Fibroblast of the conjunctiva (primary cell): Measurements from ENCODE around the gene PRDM8.

Experiments used
- DNase-seq: peaks from one replicate; pipeline ENCODE4 v3.0.0-alpha.2; 2010; ENCODE audit warnings: low read depth

Gene PRDM8

DNA sequence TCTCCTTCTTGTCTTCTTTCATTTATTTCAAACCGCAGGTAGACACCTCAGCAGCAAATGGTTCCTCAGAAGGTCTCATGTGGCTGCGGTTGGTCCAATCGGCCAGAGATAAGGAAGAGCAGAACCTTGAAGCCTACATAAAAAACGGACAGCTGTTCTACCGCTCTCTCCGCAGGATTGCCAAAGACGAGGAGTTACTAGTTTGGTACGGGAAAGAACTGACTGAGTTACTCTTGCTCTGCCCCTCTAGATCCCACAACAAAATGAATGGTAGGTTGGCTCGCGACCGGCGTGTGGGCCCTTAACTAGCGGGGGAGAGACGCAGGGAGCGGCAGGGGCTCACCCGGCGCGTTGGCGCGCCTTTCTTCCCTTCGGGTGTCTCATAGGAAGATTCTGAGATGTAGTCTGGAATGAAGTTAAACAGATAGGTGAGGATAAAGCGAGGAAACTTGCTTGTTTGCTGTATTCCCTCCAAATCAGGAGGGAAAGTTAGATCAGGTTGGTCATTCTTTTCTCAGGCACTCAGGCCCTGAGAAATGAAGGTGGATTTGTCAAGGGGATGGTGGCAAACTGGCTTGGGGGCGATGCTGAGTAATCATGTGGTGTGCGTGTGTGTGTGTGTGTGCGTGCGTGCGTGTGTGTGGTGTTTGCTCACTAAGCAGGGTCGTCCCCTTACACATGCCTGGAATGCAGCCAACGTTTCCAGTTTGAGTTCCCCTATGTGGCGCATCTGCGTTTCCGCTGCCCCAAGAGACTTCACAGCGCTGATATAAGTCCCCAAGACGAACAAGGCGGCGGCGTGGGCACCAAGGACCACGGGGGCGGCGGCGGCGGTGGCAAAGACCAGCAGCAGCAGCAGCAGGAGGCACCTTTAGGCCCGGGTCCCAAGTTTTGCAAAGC lies 4.2 kb downstream of the PRDM8 start:
- no peak for DNase-seq

DNA sequence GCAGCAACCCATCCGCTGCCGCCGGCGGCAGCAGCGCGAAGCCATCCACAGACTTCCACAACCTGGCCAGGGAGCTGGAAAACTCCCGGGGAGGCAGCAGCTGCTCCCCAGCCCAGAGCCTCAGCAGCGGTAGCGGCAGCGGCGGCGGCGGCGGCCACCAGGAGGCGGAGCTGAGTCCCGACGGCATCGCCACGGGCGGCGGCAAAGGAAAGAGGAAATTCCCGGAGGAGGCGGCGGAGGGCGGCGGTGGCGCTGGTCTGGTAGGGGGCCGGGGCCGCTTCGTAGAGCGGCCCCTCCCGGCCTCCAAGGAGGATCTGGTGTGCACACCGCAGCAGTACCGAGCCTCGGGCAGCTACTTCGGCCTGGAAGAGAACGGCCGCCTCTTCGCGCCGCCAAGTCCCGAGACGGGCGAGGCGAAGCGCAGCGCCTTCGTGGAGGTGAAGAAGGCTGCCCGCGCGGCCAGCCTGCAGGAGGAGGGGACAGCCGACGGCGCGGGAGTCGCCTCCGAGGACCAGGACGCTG lies 4.9 kb downstream of the PRDM8 start:
- DNase-seq = no peak

DNA sequence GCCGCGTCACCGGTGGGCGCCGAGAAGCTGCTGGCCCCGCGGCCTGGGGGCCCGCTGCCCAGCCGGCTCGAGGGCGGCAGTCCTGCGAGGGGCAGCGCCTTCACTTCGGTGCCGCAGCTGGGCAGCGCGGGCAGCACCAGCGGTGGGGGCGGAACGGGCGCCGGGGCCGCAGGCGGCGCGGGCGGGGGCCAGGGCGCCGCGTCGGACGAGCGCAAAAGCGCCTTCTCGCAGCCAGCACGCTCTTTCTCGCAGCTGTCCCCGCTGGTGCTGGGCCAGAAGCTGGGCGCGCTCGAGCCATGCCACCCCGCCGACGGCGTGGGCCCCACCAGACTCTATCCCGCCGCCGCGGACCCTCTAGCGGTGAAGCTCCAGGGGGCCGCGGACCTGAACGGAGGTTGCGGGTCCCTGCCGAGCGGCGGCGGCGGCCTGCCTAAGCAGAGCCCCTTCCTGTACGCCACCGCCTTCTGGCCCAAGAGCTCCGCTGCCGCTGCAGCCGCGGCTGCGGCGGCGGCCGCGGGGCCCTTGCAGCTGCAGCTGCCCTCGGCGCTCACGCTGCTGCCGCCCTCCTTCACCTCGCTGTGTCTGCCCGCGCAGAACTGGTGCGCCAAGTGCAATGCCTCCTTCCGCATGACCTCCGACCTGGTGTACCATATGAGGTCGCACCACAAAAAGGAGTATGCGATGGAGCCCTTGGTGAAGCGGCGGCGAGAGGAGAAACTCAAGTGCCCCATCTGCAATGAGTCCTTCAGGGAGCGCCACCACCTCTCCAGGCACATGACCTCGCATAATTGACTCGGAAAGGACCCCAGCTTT lies 5.6 kb downstream of the PRDM8 start:
- DNase-seq = no peak

DNA sequence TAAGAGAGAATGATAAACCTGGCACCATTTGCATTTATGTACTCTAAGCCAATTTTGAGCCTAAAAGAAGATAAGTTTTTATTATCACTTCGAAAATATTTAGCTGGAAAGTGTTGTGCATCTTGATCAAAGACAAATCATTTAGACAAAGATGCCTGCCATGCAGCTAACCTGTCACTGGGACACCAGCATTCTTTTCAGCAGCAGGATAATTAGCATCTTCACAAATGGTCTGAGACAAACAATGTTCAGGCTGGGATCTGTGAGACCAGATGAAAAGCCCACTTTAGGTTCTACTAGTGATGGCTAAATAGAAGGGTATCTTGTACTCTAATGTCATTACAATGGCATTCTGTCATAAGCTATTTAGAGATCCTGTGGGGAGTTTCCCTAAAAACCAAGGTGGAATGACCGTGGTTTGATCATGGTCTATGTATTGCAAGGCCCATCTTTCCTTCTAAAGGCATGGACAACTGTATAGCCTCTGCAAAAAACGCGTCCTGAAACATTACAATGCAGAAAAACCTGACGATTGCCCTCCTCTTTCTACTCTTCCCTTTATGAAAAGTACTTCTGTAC lies 7.2 kb downstream of the PRDM8 start:
- no peak for DNase-seq

DNA sequence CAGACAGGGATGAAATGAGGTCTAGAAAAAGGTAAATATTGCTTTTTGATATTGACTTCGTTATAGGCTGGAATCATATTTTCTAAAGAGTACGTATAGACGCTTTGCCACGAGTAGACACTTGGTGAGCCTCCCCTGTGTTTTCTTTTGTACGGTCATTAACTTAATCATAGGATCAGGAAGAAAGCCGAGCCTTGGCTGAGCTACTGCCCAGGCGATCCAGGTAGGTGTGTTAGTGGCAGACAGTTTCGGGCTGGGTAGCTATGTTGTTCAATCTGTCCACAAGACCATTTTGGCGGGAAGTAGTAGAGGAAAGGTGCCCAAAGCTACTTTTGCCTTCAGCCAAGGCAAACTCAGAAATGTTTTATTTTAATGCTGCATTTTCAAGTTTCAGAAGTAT lies 8.8 kb downstream of the PRDM8 start:
- no peak for DNase-seq

DNA sequence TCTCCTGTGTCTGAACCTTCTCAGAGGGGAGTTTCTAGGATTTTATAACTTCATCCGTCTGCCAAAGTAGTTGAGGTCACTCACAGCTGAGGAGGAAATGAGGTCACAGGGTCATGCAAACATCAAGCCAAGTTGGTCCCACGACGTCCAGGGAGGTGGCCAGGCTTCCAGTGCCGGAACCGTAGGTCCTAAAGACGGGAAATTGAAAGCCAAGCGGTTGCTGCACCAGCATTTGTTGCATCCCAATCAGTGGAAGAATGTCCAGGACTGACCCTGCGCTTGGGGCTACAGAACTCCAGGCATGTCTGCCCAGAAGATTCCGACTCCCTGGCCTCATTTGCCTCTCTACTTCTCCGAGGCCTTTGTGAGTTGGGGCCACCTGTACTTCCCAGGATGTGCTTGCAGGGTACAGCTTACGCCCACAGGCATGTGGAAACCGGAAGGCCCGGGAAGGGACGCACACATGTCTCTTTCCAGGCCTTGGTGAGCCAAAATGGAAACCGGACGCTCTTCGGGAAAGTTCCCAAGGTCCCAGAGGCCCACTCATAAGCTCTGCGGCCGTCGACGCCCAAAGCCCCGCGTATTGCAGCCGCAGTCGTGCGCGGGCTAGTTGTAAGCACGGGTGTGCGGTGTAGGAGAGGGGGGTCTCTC lies 9.3 kb downstream of the PRDM8 start:
- no peak for DNase-seq

DNA sequence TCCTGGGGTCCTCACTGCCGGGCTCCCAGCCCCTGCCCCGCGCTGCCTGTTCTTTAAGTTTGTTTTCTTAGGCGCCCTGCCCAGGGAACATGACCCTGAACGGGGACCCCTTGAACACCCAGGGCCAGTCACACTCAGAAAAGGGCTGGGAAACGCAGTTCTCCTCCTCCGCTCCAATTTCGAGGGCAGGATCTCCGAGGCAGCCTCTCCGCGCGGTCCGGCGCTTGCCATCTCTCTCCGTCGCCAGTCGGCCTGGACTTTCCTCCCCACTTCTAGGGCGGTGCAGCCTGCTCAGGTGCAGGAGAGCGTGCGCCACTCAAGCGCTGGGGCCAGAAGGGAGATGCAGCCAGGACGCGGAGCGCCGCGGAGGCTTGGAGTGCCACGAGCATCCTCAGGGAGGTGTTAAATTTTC lies 9.9 kb downstream of the PRDM8 start:
- no peak for DNase-seq

DNA sequence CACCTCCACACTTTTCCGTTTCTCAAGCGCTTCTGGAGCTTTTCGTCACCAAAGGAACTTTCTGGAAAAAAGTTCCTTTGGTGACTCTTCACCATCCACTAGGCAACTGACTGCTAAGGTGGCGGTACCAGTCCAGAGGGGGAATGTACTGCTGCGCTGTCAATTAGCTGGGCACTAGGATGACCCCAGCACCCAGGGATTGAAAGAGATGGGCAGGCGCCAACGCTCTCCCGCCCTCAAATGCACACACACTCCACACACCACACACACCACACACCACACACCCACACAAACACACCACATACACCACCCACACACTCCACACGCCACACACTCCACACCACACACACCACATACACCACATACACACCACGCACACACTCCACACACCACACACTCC lies 10.4 kb downstream of the PRDM8 start:
- DNase-seq = no peak

DNA sequence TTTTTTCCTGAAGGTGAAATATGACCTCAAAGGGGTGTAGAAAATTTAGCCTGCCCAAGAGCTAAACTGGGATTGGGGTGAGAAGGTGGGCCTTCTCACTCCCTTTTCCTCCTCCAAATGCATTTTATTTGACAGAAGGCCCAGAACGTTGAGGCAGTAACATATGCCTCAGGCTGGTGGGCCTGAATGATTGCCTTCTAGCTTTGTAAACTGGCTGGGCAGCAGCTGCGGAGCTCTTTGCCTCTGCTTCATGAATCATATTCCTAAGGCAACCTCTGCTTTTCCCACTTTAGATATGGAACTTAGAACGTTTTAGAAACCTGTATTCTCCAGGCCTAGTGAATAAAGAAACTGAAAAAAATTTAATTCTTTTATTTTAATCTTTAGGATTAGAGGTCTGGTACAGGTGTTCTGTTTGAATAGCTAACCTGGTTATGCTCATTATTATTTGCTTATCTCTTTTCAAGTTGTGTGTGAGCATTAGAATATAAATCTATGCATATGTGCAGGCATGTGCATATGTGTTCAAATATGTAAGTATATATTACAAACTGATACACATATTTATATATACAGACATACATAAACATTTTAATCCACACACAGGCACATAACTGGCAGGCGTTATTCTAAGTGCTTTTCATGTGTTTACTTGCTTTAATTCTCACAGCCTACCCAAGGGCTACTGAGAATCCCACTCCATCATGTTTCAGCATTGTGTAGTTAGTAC lies 11.5 kb downstream of the PRDM8 start:
- no peak for DNase-seq

DNA sequence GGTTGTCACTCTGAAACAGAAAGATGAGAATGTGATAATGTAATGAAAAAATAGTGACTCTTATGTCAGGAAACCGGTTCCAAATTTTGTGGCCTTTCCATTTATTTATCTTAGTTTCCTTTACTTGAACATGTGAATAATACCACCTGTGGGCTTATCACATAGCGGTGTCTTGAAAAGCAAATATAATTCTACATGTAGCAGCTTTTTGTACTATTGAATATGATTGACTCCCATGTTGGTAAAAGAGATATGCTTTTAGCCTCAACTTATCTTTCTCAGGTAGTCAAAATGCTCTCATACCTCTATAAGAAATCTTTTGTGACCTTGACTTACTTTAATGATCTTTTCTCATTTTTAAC lies 12.0 kb downstream of the PRDM8 start:
- no peak for DNase-seq

DNA sequence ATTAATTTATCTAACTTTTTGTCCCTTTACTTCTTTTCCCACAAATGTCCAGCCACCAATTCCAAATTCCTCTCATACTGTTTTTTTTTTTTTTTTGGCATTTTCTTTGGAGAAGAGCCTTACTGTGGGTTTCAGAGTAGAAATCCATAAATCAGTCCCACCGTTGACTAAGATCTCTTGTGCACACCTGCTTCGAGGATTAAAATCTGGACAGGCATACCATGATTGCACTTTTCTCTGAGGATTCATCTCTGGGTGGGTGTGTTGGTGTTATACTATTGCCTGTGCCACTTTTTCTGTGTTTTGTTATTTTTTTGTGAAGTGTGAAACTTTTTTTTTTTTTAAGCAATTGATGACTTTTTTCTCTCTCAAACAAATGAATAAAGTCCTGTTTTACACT lies 13.2 kb downstream of the PRDM8 start:
- no peak for DNase-seq

DNA sequence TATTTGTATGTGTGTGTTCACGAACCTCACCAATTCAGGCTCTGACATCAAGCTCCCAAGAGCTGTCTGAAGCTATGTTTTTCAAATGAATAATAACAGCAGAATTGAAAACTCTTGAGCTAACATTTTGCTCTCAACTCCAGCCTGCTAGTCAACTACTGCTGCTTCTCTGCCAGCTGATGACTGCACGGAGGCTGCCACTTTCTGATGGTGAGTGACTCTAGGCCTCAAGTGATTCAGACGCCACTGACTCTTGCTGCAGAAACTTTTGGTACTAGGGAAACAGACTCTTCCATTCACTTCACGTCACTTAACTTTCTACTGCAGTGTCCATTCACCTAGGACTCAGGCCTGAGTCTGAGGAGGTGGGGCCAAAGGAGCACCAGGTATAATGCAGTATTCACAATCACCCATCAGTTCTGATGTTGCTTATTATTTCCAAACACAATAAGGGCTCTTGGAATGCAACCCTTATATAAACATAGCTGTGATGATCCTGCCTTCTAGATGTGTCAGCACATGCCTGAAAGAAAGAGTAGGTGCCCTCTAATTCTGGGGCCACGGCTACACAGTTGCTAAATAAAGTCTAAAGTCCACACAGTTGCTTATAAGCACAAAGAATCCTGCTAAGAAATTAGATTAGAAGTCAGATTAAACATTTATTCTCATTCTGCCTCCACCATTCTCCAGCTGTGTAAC lies 16.0 kb downstream of the PRDM8 start:
- no peak for DNase-seq

DNA sequence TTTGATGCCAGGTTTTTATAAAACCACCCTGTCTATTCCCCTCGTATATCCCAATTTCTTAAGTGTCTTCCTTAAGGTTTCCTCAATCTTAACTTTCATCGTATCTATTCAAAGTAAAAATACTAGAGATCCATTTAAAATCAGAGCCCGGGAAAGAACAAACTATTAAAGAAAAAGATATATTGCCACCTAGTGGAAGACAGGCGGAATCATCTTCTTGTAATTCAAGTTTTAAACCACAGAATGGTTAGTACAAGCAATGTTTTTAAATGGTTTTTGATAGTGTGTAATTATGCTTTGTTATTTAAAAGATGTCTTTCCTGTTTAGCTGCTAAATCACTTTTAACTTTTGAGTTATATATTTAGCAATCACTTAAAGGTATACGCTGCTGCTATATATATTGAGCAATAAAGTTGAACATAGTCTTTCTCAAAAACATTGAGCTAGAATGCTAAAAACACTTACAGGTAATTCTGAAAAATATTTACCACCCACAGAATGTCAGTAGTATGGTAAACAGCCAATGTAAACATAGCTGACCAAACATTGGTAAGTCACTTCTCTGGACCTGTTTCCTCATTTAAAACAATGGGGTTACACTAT lies 18.2 kb downstream of the PRDM8 start:
- DNase-seq = no peak

DNA sequence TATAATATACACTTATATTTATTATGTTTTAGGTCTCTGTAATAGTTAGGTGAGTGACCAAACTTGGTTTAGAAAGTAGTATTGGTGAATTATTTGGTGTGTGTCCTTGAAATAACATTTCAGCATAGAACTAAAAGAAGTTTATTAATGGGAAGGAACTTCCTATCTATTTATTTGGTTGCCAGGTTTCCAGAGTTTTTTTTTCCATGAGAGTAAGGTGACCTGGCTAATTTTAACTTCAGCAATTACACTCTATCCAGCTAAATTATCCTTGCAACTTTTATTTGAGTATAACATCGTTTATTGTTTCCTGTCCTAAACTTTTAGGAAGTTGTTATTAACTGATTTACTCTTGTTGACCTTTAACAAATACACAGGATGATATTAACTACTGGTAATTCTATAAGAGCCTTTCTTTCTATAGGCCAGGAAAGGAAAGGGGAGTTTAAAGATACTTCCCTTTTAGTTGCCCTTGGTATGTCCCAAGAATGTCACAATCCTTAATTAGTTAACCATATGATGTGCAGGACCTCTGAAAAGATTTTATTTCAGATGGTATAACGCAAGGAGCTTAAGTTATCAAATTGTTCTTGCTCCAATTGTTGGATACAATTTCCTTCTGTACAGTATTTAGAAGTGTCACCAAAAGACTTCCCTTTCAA lies 18.9 kb downstream of the PRDM8 start:
- DNase-seq = no peak

DNA sequence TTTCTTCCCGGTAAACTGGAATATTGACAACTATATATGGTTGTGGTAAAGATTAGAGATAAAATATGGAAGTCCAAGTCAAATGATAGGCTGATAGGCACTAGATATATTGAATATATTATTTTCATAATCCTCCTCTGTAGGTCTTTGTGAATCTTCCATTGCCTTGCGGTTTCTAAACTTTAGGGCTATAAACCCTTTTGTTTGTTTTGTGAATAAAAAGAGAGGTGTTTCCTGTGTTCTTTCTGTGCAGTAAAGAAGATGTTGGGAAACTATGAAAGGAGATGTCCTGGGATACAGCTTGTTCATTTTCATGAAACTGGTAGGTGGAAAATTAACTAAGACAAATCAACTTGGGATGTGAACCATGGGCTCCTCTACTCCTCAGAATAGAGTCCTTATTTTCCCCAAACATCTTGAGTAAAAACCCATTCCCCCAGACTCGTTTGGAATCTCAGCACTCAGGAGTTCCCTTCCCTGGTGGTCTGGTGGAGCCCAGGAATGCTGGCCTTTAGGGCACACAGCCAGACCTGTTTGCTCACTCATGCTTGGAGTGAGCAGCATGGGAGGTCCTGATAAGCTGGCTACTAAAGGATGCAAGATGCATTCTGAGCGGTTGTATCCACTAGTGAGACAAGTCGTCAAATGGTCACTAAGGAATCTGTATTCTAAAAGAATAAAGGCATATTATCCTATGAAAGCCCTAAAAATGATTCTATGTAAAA lies 22.2 kb downstream of the PRDM8 start:
- DNase-seq = no peak

DNA sequence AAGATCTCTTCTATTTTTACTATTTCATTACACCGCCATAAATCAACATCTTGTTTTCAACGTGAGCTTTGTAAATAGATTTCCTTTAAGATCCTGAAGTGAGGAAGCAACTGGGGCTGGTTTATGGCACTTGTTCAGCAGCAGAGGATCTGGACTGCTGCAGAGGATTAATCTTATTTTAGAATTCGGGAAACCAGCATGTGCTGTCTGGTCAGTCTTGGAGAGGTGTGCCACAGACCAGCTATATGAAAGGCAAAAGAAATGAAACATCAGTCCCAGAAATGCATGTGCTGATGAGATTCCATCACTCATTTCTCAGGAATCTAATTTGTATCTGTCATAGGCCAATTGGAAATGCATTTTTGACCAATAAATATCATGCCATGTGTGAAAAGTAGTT lies 23.4 kb downstream of the PRDM8 start:
- DNase-seq = no peak

DNA sequence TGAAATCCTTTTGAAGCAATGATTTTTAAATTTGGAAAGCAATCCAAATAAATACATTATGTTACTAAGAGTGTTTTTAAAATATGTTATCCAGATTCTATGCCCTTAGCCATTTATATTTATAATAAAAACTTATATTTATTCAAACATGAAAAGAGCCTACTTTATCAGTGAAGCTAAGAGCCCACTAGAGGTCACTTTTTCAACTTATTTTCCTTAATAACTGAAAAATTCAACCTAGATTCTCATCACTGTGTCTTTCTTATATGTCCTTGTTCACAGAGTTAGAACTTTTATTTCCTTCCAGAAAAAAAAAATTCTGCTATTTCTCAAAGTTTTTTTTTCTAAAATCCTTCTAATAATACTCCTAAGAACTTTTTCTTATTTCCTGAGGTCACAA lies 23.9 kb downstream of the PRDM8 start:
- no peak for DNase-seq

DNA sequence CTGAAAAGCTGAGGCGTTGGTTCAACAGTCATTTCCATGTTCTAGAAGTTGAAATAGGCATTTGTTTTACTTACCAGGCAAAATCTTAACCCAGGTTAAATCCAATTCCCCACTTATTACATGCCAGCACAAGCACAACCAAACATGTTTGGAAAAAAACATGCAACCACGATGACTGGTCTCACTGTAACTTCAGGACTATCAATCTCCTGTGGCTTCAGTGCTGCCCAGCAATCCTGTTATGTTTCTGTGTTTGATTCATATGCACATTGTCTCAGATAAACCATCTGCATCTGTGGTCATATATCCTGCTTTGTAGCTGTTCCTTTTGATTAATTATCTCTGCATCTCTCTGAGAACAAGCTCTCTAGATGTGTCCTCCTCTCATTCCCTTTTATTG lies 28.3 kb downstream of the PRDM8 start:
- no peak for DNase-seq

DNA sequence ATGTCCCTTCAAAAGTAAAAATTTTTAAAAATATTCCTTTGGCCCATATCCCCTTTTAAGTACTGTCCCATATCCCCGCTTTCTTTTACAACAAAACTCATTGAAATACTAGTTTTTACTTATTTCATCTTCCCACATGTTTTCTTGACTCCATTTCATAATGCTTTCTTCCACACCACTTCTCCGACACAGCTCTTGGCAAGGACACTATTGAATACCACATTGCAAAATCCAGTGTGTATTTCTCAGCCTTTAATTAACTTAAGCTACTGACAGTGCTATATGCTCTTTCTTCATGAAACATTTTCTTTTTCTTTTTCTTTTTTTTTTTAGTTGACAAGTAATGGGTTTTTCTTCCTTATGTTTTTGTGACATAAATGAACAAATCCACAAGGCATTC lies 28.8 kb downstream of the PRDM8 start:
- DNase-seq = no peak
